Measurements from ENCODE around the gene ABLIM1.
A peak's percentile ranks its signal among the peaks of the same experiment; 100 is the strongest.

GRCh38 chr10:114437473-114438292 is 220.4 kb downstream of the ABLIM1 start:
- TF ChIP-seq CTCF (IDR thresholded peaks at IDR 0.05 in 4 of 5, conservative IDR thresholded peaks at IDR 0.05 in 1 of 5) (peak in 2 of 5 experiments; percentile 17), POLR2A (IDR thresholded peaks at IDR 0.05) (no peak)
